ENCODE results near the gene CAB39.

GRCh38 chr2:230739961-230740360 lies 27.3 kb downstream of the CAB39 start:
- TF ChIP-seq CTCF (IDR thresholded peaks at IDR 0.05) (no peak), POLR2A (IDR thresholded peaks at IDR 0.05) (no peak), EP300 (IDR thresholded peaks at IDR 0.05; ENCODE audit: low read depth) (no peak), POLR2AphosphoS5 (IDR thresholded peaks at IDR 0.05) (no peak)
